Ishikawa (cell line): ENCODE data around the gene PCDHB11.

Experiments used
- CEBPB ChIP-seq: IDR thresholded peaks from 2 replicates; pipeline ENCODE4 v1.6.1; 2012
- CREB1 ChIP-seq: IDR thresholded peaks from 2 replicates; pipeline ENCODE4 v1.6.1; 2012; ENCODE audit warnings: low read depth
- EGR1 ChIP-seq: IDR thresholded peaks from 2 replicates; pipeline ENCODE4 v1.6.1; 2012
- EP300 ChIP-seq: IDR thresholded peaks from 2 replicates; pipeline ENCODE4 v1.6.1; 2012; ENCODE audit warnings: borderline replicate concordance
- FOXM1 ChIP-seq: IDR thresholded peaks from 2 replicates; pipeline ENCODE4 v1.6.1; 2012; ENCODE audit warnings: low read depth, borderline replicate concordance
- MAX ChIP-seq: IDR thresholded peaks from 2 replicates; pipeline ENCODE4 v1.6.1; 2012
- NFIC ChIP-seq: IDR thresholded peaks from 2 replicates; pipeline ENCODE4 v1.6.1; 2012
- RAD21 ChIP-seq: IDR thresholded peaks from 2 replicates; pipeline ENCODE4 v1.6.1; 2012; ENCODE audit warnings: low read depth
- REST ChIP-seq: IDR thresholded peaks from 2 replicates; pipeline ENCODE4 v1.6.1; 2012; ENCODE audit warnings: low read depth, mild to moderate bottlenecking
- TAF1 ChIP-seq: IDR thresholded peaks from 2 replicates; pipeline ENCODE4 v1.6.1; 2012; ENCODE audit warnings: low read depth, mild to moderate bottlenecking
- TCF12 ChIP-seq: IDR thresholded peaks from 2 replicates; pipeline ENCODE4 v1.6.1; 2012; ENCODE audit warnings: low read depth
- TEAD4 ChIP-seq: IDR thresholded peaks from 2 replicates; pipeline ENCODE4 v1.6.1; 2012
- USF1 ChIP-seq: IDR thresholded peaks from 2 replicates; pipeline ENCODE4 v1.6.1; 2012
- YY1 ChIP-seq: IDR thresholded peaks from 2 replicates; pipeline ENCODE4 v1.6.1; 2012; ENCODE audit warnings: low read depth
- ZBTB7A ChIP-seq: IDR thresholded peaks from 2 replicates; pipeline ENCODE4 v1.6.1; 2012; ENCODE audit warnings: low read depth

PCDHB11 gene

GRCh38 chr5:141182248-141182647 is 17.2 kb upstream of the PCDHB11 start, which contains the start of gene PCDHB16:
PCDHB16 (plus strand) TSS chr5:141182387; CDS start chr5:141182560, 173 bp downstream.
- TF ChIP-seq EGR1: no peak
- peak; percentile 31; the same call in 1 of the 2 replicates for TF ChIP-seq RAD21

GRCh38 chr5:141186897-141187512 is 12.4 kb upstream of the PCDHB11 start, which contains the start of gene PCDHB9:
PCDHB9 (plus strand) TSS chr5:141187161; CDS start chr5:141187319, 158 bp downstream.
- peak; percentile 13; the same call in 1 of the 2 replicates for TF ChIP-seq RAD21
- no peak for TF ChIP-seq MAX

GRCh38 chr5:141192110-141192725 is 7.2 kb upstream of the PCDHB11 start, which contains the start of gene PCDHB10:
PCDHB10 (plus strand) TSS chr5:141192353; CDS start chr5:141192553, 200 bp downstream.
- TF ChIP-seq YY1 (no peak), TEAD4 (no peak), RAD21 (peak; percentile 44), ZBTB7A (no peak)

- no peak for TF ChIP-seq TCF12
- TF ChIP-seq FOXM1: no peak
- TF ChIP-seq CEBPB: no peak
- TF ChIP-seq USF1: no peak
- TF ChIP-seq EGR1: no peak
- TF ChIP-seq NFIC: no peak
- TF ChIP-seq ZBTB7A: no peak
- no peak for TF ChIP-seq CREB1
Observed at GRCh38 chr5:141196363-141196762, 3.1 kb upstream of the PCDHB11 start.

- TF ChIP-seq CEBPB: no peak
- TF ChIP-seq EGR1: no peak
- no peak for TF ChIP-seq TCF12
- no peak for TF ChIP-seq MAX
- no peak for TF ChIP-seq EP300
- TF ChIP-seq TEAD4: no peak
Observed at GRCh38 chr5:141208478-141208877, 9.1 kb downstream of the PCDHB11 start, which contains the start of gene PCDHB12. PCDHB12 (plus strand) TSS chr5:141208719; CDS start chr5:141208908, 189 bp downstream.

GRCh38 chr5:141213656-141214339 is 14.4 kb downstream of the PCDHB11 start, which contains the start of gene PCDHB13:
PCDHB13 (plus strand) TSS chr5:141213919; CDS start chr5:141214124, 205 bp downstream.
- peak; percentile 51 for TF ChIP-seq RAD21

- TF ChIP-seq TCF12: no peak
- TF ChIP-seq NFIC: no peak
- peak; percentile 35 for TF ChIP-seq RAD21
- no peak for TF ChIP-seq MAX
- no peak for TF ChIP-seq YY1
Observed at GRCh38 chr5:141223112-141223783, 23.8 kb downstream of the PCDHB11 start, which contains the start of gene PCDHB14. PCDHB14 (plus strand) TSS chr5:141223343; CDS start chr5:141223506, 163 bp downstream.

GRCh38 chr5:141234109-141234667 is 34.8 kb downstream of the PCDHB11 start:
- TF ChIP-seq RAD21 (peak; percentile 47), ZBTB7A (no peak)

GRCh38 chr5:141236516-141237313 is 37.3 kb downstream of the PCDHB11 start:
- TF ChIP-seq USF1 (no peak), EP300 (no peak), RAD21 (no peak), CEBPB (no peak)

- TF ChIP-seq TAF1 (no peak), MAX (no peak), EP300 (no peak), TEAD4 (no peak), FOXM1 (no peak), RAD21 (no peak), NFIC (no peak), USF1 (no peak), REST (no peak), CREB1 (no peak), YY1 (no peak), TCF12 (no peak), ZBTB7A (no peak)
Observed at GRCh38 chr5:141241496-141241895, 42.1 kb downstream of the PCDHB11 start.
